ENCODE data around the gene SCARB1. TPM values are rescaled to one million over a fixed set of nuclear protein-coding genes. Genes with fewer than 3 reads are reported as not detected.

SCARB1 gene
- polyA plus RNA-seq, 1 donor: 167 TPM

DNA sequence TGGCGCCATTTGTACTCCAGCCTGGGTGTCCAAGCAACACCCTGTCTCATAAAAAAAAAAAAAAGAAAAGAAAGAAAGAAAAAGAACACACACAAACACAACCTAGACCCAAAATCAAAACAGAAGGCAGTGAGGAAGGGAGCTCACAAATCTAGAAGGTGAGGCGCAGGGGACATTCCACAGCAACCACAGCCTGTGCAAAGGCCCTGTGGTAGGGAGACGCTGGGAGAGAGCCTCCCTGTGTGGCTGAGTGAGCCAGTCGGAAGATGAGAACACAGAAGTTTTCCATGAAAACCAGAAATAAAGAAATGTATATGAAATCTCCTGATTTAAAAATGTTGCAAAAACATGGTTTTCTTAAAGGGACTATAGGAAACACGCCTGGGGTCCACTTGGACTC, 44.6 kb downstream of the SCARB1 start:
- no peaks in the 10 kb centered on the region for H3K9me3 ChIP-seq (ENCODE audit: control insufficient read depth, low read depth, low read length)
- 94% methylated on average over 3 of the region's 5 CpGs for WGBS (ENCODE audit: insufficient coverage, low lambda C conversion rate)

DNA sequence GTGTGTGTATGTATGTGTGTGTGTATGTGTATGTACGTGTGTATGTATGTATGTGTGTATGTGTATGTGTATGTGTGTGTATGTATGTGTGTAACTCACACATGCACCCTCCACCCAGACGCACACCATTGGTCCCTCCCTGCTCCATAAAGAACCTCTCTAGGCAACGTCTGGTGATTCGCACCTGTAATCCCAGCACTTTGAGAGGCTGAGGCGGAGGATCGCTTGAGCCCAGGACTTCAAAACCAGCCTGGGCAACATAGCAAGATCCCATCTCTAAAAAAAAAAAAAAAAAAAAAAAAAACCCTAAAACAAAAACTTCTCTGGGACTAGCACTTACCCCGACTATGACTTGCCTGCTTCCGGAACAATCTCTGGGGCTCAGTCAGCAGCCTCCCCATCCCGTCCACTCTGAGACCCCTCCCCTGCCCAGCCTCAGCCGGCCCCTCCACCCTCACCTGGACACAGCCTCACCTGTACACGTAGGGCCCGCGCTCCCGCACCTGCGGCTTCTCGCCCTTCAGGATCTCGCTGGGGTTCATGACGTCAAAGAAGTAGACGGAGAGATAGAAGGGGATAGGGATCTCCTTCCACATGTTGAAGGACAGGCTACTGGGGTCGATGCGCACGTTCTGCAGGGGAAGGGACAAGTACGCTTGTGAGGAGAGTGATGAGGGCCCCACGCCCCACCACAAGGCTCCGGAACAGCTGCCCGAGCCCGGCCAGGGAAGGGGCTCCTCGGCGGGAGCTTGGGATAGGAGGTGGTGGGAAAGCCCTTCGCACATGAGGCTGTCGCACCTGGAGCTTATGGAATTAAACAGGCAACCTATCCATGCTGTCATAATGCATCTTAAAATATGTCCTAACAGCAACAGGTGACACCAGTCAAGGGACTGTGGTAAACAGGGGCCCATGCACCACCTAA, 46.3 kb downstream of the SCARB1 start:
- peaks cover 35% of the 10 kb centered on the region for H3K36me3 ChIP-seq (ENCODE audit: control insufficient read depth, insufficient read depth, low read length)
- no peaks in the 10 kb centered on the region for H3K9me3 ChIP-seq (ENCODE audit: control insufficient read depth, low read depth, low read length)
- H3K4me1 ChIP-seq (ENCODE audit: control insufficient read depth, insufficient read depth, low read length): peaks cover 30% of the 10 kb centered on the region
- no CpG with 5 or more reads among the region's 31 CpGs for WGBS (ENCODE audit: insufficient coverage, low lambda C conversion rate)
- H3K27ac ChIP-seq (ENCODE audit: low read length): no peak overlapping the region
- no peaks in the 10 kb centered on the region for H3K27me3 ChIP-seq (ENCODE audit: control insufficient read depth, insufficient read depth, low read length)
- no peak for DNase-seq
- no peak overlapping the region for H3K4me3 ChIP-seq (ENCODE audit: low read length)

More for the DNA sequence above, 44.6 kb downstream of the SCARB1 start:
- peaks cover 18% of the 10 kb centered on the region for H3K36me3 ChIP-seq (ENCODE audit: control insufficient read depth, insufficient read depth, low read length)
- no peak for DNase-seq
- H3K27me3 ChIP-seq (ENCODE audit: control insufficient read depth, insufficient read depth, low read length): no peaks in the 10 kb centered on the region
- H3K27ac ChIP-seq (ENCODE audit: low read length): no peak overlapping the region
- H3K4me1 ChIP-seq (ENCODE audit: control insufficient read depth, insufficient read depth, low read length): peaks cover 30% of the 10 kb centered on the region
- no peak overlapping the region for H3K4me3 ChIP-seq (ENCODE audit: low read length)

DNA sequence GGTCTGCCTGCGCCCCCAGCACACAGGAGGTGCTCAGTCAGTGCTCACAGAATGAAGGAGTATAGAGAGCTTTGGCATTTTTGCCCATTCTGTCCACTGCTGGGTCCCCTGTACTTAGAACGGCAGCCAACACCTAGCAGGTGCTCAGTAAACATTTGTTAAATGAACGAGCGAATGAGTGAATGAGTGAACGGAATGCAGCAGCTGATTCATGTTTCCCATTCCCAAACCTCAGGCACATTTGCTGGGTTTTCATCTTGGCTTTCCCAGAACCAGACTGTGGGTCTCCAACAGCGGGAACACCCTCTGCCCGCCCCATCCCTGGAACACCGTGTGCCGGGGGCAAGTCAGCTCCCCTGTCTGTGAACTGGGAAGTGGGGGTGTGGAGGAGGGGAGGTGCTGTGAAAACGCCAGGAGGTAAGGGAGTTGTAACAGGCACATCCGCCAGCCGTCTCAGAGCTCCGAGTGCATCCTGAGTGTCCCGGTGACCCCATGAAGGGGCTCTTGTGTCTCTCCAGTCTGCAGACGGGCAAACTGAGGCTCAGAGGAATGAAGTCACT, 47.3 kb downstream of the SCARB1 start:
- no CpG with 5 or more reads among the region's 15 CpGs for WGBS (ENCODE audit: insufficient coverage, low lambda C conversion rate)
- peak overlapping the region; percentile 61 for H3K27ac ChIP-seq (ENCODE audit: low read length)

DNA sequence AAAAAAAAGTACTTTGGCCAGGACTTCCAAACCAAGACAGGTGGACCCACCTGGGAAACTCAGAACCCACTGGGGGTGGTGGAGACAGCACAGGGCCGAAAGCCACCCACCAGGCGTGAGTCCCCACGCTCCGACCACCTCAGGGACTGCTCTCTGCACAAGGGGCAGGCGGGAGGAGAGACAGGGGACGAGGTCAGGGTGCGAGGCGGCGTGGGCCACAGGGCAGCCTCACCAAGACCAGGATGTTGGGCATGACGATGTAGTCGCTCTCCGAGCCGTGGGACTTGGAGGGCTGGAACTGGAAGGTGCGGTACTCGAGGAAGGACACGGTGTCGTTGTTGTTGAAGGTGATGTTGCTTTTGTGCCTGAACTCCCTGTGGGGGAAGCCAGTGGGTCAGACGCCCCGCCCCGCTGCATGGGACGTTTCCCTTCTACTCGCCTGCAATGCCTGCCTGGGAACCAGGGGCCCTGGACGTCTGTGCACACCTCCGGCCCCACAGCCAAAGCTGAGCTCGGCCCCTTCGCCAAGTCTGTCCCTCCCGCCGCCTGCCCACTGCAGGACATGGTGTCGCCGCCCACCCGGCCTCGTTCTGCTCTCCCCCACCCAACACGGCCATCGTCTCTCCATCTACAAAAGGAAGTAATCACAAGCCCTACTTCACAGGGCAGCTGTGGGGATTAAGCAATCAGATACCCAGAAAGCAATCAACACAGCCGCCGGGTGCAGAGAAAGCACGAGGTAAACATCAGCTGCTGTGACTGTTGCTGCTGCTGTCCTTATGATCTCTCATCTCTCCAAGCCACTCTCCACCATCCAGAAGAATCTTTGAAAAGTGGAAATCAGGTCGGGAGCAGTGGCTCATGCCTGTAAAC, 48.7 kb downstream of the SCARB1 start:
- Histone ChIP-seq H3K27ac (ENCODE audit: low read length) (peak overlapping the region; percentile 61), H3K4me3 (ENCODE audit: low read length) (no peak overlapping the region), H3K27me3 (ENCODE audit: control insufficient read depth, insufficient read depth, low read length) (no peaks in the 10 kb centered on the region), H3K9me3 (ENCODE audit: control insufficient read depth, low read depth, low read length) (no peaks in the 10 kb centered on the region), H3K36me3 (ENCODE audit: control insufficient read depth, insufficient read depth, low read length) (peaks cover 56% of the 10 kb centered on the region), H3K4me1 (ENCODE audit: control insufficient read depth, insufficient read depth, low read length) (peaks cover 17% of the 10 kb centered on the region)
- DNase-seq: peak; percentile 78 to 87
- 100% methylated on average over 5 of the region's 38 CpGs for WGBS (ENCODE audit: insufficient coverage, low lambda C conversion rate)

More for the DNA sequence above, 47.3 kb downstream of the SCARB1 start:
- DNase-seq: no peak
- Histone ChIP-seq H3K4me3 (ENCODE audit: low read length) (no peak overlapping the region), H3K9me3 (ENCODE audit: control insufficient read depth, low read depth, low read length) (no peaks in the 10 kb centered on the region), H3K4me1 (ENCODE audit: control insufficient read depth, insufficient read depth, low read length) (peaks cover 20% of the 10 kb centered on the region), H3K36me3 (ENCODE audit: control insufficient read depth, insufficient read depth, low read length) (peaks cover 44% of the 10 kb centered on the region), H3K27me3 (ENCODE audit: control insufficient read depth, insufficient read depth, low read length) (no peaks in the 10 kb centered on the region)

DNA sequence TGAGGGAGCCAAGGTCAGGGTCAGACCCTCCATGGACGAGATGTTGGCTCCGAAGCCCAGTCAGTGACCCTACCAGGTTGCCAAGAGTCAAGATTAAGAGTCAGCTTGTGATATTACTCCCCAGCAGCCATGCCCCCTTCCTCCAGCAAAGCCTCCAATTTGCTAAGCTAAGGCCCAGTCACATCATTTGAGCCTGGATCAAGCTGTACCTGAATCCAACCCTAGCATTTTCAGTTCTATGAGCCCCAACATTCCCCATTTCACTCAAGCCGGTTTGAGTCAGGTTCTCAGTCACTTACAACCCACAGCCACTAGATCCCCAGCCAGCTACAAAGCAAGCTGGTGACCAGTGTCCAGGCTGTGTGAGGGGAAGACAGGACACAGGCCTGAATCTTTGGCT, 49.9 kb downstream of the SCARB1 start:
- Histone ChIP-seq H3K27ac (ENCODE audit: low read length) (no peak overlapping the region), H3K36me3 (ENCODE audit: control insufficient read depth, insufficient read depth, low read length) (peaks cover 62% of the 10 kb centered on the region), H3K9me3 (ENCODE audit: control insufficient read depth, low read depth, low read length) (no peaks in the 10 kb centered on the region), H3K4me1 (ENCODE audit: control insufficient read depth, insufficient read depth, low read length) (peaks cover 17% of the 10 kb centered on the region), H3K27me3 (ENCODE audit: control insufficient read depth, insufficient read depth, low read length) (no peaks in the 10 kb centered on the region), H3K4me3 (ENCODE audit: low read length) (no peak overlapping the region)
- no peak for DNase-seq
- no CpG with 5 or more reads among the region's 3 CpGs for WGBS (ENCODE audit: insufficient coverage, low lambda C conversion rate)

DNA sequence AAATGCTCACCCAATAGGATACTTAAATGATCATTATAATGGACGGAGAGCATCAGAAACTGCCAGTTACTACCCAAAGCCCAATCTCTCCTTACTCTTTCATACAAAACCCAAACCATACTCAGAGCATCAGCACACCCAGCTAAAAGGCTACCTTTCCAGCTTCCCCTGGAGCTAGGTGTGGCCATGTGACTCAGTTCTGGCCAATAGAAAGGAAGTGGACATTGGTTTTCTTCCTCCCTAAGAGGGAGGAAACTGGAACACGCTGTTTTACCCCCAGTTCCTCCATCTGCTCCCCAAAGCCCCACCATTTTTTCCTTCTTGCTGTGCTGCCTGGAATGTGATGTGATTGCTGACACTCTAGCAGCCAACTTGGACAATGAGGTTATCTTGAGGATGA, 50.7 kb downstream of the SCARB1 start:
- DNase-seq: no peak
- no CpG with 5 or more reads among the region's 2 CpGs for WGBS (ENCODE audit: insufficient coverage, low lambda C conversion rate)
- peaks cover 17% of the 10 kb centered on the region for H3K4me1 ChIP-seq (ENCODE audit: control insufficient read depth, insufficient read depth, low read length)
- H3K4me3 ChIP-seq (ENCODE audit: low read length): no peak overlapping the region
- no peaks in the 10 kb centered on the region for H3K27me3 ChIP-seq (ENCODE audit: control insufficient read depth, insufficient read depth, low read length)
- no peaks in the 10 kb centered on the region for H3K9me3 ChIP-seq (ENCODE audit: control insufficient read depth, low read depth, low read length)
- no peak overlapping the region for H3K27ac ChIP-seq (ENCODE audit: low read length)
- H3K36me3 ChIP-seq (ENCODE audit: control insufficient read depth, insufficient read depth, low read length): peaks cover 63% of the 10 kb centered on the region

DNA sequence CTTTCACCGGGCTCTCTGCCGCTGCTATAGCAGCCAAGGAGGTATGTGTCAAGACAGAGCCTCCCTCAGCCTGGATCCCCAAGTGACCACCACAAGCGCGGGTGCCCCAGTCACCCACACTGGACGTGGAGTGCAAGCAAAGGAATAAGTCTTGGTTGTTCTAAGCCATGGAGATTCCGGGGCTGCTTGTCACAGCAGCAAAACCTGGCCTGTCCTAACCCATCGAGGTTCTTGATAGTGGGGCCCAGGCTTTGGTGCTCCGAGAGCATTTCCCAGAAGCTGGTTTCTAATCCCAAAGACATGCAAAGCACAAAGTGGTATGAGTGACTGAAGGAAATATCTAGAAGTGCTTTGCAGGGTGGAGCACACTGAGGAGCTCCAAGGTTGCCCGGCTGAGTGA, 51.3 kb downstream of the SCARB1 start:
- peaks cover 20% of the 10 kb centered on the region for H3K4me1 ChIP-seq (ENCODE audit: control insufficient read depth, insufficient read depth, low read length)
- H3K9me3 ChIP-seq (ENCODE audit: control insufficient read depth, low read depth, low read length): no peaks in the 10 kb centered on the region
- H3K27me3 ChIP-seq (ENCODE audit: control insufficient read depth, insufficient read depth, low read length): no peaks in the 10 kb centered on the region
- H3K4me3 ChIP-seq (ENCODE audit: low read length): no peak overlapping the region
- DNase-seq: no peak
- no peak overlapping the region for H3K27ac ChIP-seq (ENCODE audit: low read length)
- WGBS (ENCODE audit: insufficient coverage, low lambda C conversion rate): no CpG with 5 or more reads among the region's 9 CpGs
- peaks cover 67% of the 10 kb centered on the region for H3K36me3 ChIP-seq (ENCODE audit: control insufficient read depth, insufficient read depth, low read length)

DNA sequence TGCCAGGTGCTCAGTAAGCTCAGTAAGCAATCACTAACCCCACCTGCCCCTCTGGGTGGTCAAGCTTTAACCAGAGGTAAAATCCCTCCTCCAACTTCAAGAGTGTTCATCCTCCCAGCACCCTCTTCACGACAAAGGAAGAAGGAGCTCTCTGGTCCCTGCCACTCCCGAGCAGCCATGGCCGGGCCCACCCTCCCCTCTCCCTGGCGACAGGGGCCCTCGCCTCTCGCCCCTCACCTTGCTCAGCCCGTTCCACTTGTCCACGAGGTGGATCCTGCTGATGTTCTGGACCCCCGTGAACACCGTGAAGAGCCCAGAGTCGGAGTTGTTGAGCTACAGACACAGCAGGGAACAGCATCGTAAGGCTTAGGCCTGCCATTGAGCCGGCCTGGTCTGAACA, 52.0 kb downstream of the SCARB1 start:
- Histone ChIP-seq H3K4me1 (ENCODE audit: control insufficient read depth, insufficient read depth, low read length) (peaks cover 20% of the 10 kb centered on the region), H3K36me3 (ENCODE audit: control insufficient read depth, insufficient read depth, low read length) (peaks cover 66% of the 10 kb centered on the region), H3K9me3 (ENCODE audit: control insufficient read depth, low read depth, low read length) (no peaks in the 10 kb centered on the region), H3K27me3 (ENCODE audit: control insufficient read depth, insufficient read depth, low read length) (no peaks in the 10 kb centered on the region), H3K27ac (ENCODE audit: low read length) (no peak overlapping the region), H3K4me3 (ENCODE audit: low read length) (no peak overlapping the region)
- DNase-seq: no peak
- no CpG with 5 or more reads among the region's 13 CpGs for WGBS (ENCODE audit: insufficient coverage, low lambda C conversion rate)

DNA sequence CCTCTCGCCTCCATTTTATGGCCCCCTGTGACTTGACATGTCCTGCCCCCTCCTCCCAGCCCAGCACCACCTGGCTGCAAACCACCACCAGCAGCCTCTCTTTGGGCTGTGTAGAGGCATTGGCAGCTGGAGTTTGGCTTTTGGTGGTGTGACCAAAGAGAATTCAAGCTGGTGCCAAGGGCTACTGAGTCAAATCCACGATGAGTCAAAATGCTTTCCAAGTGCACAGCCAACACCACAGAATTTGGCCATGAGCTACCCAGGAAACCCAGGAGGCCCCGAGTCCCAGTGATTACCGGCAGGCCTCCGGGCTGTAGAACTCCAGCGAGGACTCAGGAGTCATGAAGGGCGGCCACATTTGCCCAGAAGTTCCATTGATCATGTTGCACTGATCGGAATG, 53.8 kb downstream of the SCARB1 start:
- peaks cover 75% of the 10 kb centered on the region for H3K36me3 ChIP-seq (ENCODE audit: control insufficient read depth, insufficient read depth, low read length)

DNA sequence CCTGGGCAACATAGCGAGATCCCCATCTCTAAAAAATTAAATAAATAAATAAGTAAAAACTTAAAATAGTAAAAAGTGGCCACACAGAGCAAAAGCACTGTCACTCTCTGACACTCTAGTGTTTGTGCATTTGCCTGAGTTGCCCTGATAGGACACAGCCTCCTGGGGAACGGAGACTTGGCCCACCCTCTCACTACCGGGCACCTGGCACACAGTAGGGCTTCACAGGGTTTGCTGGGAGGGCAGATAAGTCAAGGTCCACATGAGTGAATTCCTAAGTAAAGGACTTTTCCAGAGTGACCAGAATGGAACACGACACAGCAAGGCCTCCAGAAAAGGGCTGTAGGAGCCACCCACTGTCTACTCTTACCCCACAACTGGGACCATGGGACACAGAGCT, 54.3 kb downstream of the SCARB1 start:
- peaks cover 3% of the 10 kb centered on the region for H3K4me1 ChIP-seq (ENCODE audit: control insufficient read depth, insufficient read depth, low read length)
- H3K36me3 ChIP-seq (ENCODE audit: control insufficient read depth, insufficient read depth, low read length): peaks cover 75% of the 10 kb centered on the region
- no peaks in the 10 kb centered on the region for H3K9me3 ChIP-seq (ENCODE audit: control insufficient read depth, low read depth, low read length)
- H3K27ac ChIP-seq (ENCODE audit: low read length): no peak overlapping the region
- H3K4me3 ChIP-seq (ENCODE audit: low read length): no peak overlapping the region
- DNase-seq: no peak
- WGBS (ENCODE audit: insufficient coverage, low lambda C conversion rate): 100% methylated on average over 1 of the region's 4 CpGs
- H3K27me3 ChIP-seq (ENCODE audit: control insufficient read depth, insufficient read depth, low read length): no peaks in the 10 kb centered on the region

More for the DNA sequence above, 53.8 kb downstream of the SCARB1 start:
- WGBS (ENCODE audit: insufficient coverage, low lambda C conversion rate): no CpG with 5 or more reads among the region's 8 CpGs
- H3K4me1 ChIP-seq (ENCODE audit: control insufficient read depth, insufficient read depth, low read length): peaks cover 6% of the 10 kb centered on the region
- no peak overlapping the region for H3K4me3 ChIP-seq (ENCODE audit: low read length)
- H3K27ac ChIP-seq (ENCODE audit: low read length): no peak overlapping the region
- no peaks in the 10 kb centered on the region for H3K9me3 ChIP-seq (ENCODE audit: control insufficient read depth, low read depth, low read length)
- no peaks in the 10 kb centered on the region for H3K27me3 ChIP-seq (ENCODE audit: control insufficient read depth, insufficient read depth, low read length)
- DNase-seq: no peak

All from large intestine (tissue), 3 donors.